HL-60 (cell line): ENCODE measurements around the gene CDC42.

ENCODE experiments used
- DNase-seq, 2 experiments: peaks; one replicate each; pipeline ENCODE4 v3.0.0-alpha.2; 2010 to 2020; ENCODE audit warnings: low read depth in 1 of 2, low spot score in 1 of 2
- H3K27ac ChIP-seq: fragments of 250-450 bp; sonication (Bioruptor Pico); replicated peaks from 2 replicates; pipeline ENCODE4 v1.5.1; 2020; ENCODE audit warnings: mild to moderate bottlenecking, moderate library complexity
- H3K27me3 ChIP-seq: fragments of 250-450 bp; sonication (Bioruptor Pico); 2 replicates; pipeline ENCODE4 v1.5.1; 2021; ENCODE audit warnings: mild to moderate bottlenecking, moderate library complexity; ENCODE audit not compliant: insufficient read depth, poor library complexity, severe bottlenecking
- H3K4me3 ChIP-seq: replicated peaks from 2 replicates; pipeline ENCODE4 v1.5.1; 2011; ENCODE audit warnings: mild to moderate bottlenecking, control low read depth, low read length; ENCODE audit not compliant: insufficient read depth
- CTCF ChIP-seq: IDR thresholded peaks from one replicate; pipeline ENCODE4 v1.5.1; 2011; ENCODE audit warnings: low read length, control low read depth, inconsistent platforms; ENCODE audit not compliant: insufficient read depth
- GABPA ChIP-seq: IDR thresholded peaks from 2 replicates; pipeline ENCODE4 v1.6.1; 2012; ENCODE audit warnings: low read depth
- POLR2AphosphoS5 ChIP-seq: IDR thresholded peaks from 2 replicates; pipeline ENCODE4 v1.6.1; 2012; ENCODE audit warnings: low read depth
- REST ChIP-seq: IDR thresholded peaks from 2 replicates; pipeline ENCODE4 v1.6.1; 2012; ENCODE audit warnings: low read depth; ENCODE audit not compliant: insufficient replicate concordance
- SPI1 ChIP-seq: IDR thresholded peaks from 2 replicates; pipeline ENCODE4 v1.6.1; 2012; ENCODE audit warnings: low read depth, mild to moderate bottlenecking, borderline replicate concordance

Gene CDC42

DNA sequence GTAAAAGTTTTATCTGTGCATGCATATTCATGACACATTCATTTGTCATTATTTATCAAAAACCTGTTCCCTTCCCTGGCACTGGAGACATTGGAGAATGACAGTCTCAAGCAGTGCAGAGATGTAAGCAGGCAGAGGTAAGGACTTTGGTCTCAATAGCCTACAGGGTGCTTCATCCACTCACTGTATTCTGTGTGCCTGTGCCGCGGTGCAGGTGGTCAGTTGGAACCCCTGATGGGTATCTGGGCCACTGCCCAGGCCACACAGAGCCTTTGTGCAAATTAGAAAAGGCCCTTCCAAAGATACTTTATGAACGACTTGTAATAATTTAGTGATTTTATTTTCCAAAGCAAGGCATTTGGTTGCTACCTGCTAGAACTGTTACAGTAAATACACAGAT lies 44.0 kb downstream of the CDC42 start:
- no peak for TF ChIP-seq GABPA
- no peak for TF ChIP-seq CTCF
- TF ChIP-seq REST = no peak
- TF ChIP-seq SPI1 = no peak
- TF ChIP-seq POLR2AphosphoS5 = no peak
- DNase-seq = no peak
- Histone ChIP-seq H3K27me3 (no peaks in the 10 kb centered on the region), H3K4me3 (no peak overlapping the region), H3K27ac (no peak overlapping the region)

DNA sequence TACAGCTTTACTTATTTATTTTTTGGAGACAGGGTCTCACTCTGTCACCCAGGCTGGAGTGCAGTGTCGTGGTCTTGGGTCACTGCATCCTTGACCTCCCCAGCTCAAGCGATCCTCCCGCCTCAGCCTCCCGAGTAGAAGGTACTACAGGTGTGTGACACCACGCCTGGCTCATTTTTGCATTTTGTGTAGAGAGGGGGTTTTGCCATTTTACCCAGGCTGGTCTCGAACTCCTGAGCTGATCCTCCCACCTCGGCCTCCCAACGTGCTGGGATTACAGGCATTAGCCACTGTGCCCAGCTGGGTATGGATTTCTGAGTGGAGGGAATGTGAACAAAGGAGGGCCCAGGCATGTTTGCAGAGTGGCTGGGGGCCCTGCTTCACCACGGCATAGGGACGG lies 46.2 kb downstream of the CDC42 start:
- H3K27me3 ChIP-seq = no peaks in the 10 kb centered on the region

DNA sequence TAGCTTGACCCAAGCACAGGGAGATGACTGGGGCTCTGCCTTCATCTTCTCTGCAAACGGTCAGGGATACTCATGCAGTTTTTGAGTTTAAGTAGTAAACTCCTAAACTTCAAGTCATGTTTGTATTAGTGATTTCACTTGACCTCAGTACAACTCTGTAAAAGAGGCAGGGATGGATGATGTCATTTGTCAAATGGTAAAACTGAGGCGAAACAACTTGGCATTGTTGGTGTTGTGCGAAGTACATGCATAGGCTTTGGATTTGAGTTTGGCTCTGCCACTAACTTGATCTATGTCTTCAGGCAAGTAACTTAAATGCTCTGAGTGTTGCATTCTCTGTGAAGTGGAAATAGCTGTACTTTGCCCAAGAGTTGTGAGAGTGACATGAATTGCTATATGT lies 47.7 kb downstream of the CDC42 start:
- no peak overlapping the region for H3K4me3 ChIP-seq
- no peak overlapping the region for H3K27ac ChIP-seq
- DNase-seq = no peak
- TF ChIP-seq POLR2AphosphoS5 (no peak), SPI1 (no peak), REST (no peak)
- H3K27me3 ChIP-seq = no peaks in the 10 kb centered on the region

More for the DNA sequence above, 46.2 kb downstream of the CDC42 start:
- TF ChIP-seq POLR2AphosphoS5 (no peak), CTCF (no peak), GABPA (no peak), REST (no peak), SPI1 (no peak)
- no peak for DNase-seq
- Histone ChIP-seq H3K27ac (no peak overlapping the region), H3K4me3 (no peak overlapping the region)

- no peak overlapping the region for H3K4me3 ChIP-seq
- no peaks in the 10 kb centered on the region for H3K27me3 ChIP-seq
- DNase-seq = no peak
- TF ChIP-seq CTCF (no peak), GABPA (no peak), REST (no peak), SPI1 (no peak), POLR2AphosphoS5 (no peak)
- no peak overlapping the region for H3K27ac ChIP-seq
These were observed 48.7 kb downstream of the CDC42 start for GRCh38 chr1:22101199-22101598.
